Central memory CD4-positive, alpha-beta T cell (primary cell): Measurements from ENCODE around the gene RRP12.
A peak's percentile ranks its signal among the peaks of the same experiment; 100 is the strongest.
"Not testable (repeated sequence)": the region's sequence is repeated elsewhere in the genome, so short reads cannot be mapped to it uniquely, and the experiment has no call there.

Source experiments
- DNase-seq: peaks from one replicate; pipeline ENCODE4 v3.0.0; 2022

Gene RRP12

DNA sequence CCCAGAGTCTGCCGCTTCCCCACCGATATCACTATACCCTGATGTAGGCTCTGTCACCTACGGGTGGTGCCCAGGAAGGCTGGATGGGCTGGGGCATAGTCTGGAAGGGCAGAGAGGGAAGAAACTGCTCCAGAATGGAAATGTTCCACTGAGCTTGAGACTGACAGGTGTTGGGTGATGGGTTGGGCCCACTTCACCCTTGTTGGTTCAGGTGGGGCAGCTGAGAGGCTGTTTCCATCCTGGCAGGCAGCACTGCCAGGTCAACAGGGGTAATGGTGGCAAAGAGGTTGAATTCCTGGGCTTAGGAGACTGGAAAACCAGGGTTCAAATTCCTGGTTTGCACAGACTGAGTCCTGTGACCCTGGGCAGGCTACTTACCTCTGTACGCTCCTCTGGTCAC, 38.1 kb downstream of the RRP12 start:
- DNase-seq, result no peak

- no peak for DNase-seq
Observed at GRCh38 chr10:97362310-97363033, 38.7 kb downstream of the RRP12 start.

DNA sequence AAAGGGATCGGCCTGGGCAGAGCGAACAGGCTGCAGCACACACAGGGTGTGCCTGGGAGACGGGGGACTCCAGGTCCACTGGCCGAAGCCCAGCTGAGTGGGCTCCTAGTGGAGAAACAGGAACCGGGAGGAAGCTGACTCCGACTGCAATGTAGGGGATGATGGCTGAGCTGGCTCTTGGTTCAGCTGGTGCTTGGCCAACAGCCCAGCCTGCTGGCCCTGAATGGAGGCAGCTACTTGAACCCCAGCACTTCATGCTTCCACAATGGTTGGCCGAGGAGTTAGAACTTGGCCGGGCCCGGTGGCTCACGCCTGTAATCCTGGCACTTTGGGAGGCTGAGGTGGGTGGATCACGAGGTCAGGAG, 39.6 kb downstream of the RRP12 start:
- no peak for DNase-seq

DNA sequence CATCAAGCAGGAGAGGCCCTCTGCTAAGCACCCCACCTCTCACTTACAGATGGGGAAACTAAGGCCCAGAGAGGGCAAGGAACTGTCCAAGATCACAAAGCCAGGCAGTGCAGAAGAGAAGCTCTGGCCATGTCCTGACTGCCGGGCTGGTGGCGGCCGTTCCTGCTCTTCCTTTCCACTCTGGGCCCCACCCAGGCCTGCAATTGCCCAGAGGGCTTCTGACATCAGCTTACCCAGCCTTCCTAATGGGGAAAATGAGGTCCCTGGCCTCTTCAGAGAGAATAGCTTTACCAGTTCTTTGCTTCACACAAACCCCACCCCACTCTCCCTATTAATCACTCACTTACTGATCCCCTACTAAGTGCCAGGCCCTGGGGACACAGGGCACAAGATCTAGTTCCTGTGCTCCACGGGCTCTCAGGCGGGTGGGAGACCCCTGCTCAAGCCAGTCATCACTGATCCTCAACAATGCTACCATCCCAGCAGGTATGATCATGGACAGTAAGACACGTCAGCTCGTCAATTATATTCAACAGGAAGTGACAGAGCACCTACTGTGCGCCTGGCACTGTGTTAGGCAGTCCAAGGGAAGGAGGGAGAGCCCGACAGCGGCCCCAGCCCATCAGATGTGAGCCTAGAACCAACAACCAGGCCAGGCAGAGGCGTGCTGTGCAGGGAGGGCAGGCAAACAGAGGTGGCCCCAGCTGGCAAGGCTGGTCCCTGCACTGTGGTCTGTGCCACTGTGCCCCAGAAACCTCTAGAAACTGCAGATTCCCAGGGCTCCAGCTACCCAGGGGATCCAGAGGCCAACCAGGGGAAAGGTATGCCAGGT, 40.2 kb downstream of the RRP12 start:
- no peak for DNase-seq

GRCh38 chr10:97358781-97359180, 42.4 kb downstream of the RRP12 start:
- no peak for DNase-seq

GRCh38 chr10:97358349-97358748, 42.8 kb downstream of the RRP12 start:
- no peak for DNase-seq

- no peak for DNase-seq
Observed at GRCh38 chr10:97356918-97357317, 44.2 kb downstream of the RRP12 start.

- DNase-seq, result no peak
Observed at GRCh38 chr10:97356318-97356914, 44.7 kb downstream of the RRP12 start.

DNA sequence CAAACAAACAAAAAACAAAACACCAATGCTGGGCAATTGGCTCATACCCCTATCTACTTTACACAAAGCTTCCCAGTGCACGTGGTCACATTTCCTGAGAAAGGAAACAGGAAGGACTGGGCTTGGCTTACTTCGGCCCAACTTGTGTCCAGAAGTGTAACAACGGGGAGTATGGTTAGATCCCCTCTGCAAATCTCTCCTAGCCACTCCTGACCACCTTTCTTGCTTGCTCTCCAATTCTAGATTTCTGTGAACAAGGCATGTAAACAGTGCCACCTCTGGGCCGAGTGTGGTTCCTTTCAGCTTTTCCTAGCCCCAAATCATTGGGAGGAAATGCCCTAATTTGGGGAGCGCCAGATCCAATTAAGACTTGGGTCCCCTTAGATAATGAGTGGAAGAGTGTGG, 45.6 kb downstream of the RRP12 start:
- DNase-seq, result peak; percentile 14

DNA sequence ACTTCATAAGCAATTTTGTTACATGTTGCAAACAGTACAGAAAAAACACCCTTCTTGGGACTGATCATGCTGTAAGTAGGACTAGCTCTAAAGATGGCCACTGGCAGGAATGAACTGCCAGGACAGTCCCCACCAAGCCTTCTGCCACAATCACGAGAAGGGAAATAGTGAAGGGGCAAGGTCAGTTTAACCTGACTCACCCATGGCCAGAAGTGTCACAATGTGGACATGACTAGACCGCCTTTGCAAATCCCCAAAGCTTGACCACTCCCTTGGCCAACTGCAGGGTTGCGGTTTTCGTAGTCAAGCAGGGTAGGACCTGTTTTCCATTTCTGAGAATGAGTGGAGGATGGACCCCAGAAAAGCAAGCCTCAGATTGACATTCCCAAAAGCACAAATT, 47.2 kb downstream of the RRP12 start:
- DNase-seq, result no peak

GRCh38 chr10:97349752-97350513, 51.2 kb downstream of the RRP12 start:
- DNase-seq, result no peak

GRCh38 chr10:97347317-97347716, 53.8 kb downstream of the RRP12 start:
- no peak for DNase-seq

DNA sequence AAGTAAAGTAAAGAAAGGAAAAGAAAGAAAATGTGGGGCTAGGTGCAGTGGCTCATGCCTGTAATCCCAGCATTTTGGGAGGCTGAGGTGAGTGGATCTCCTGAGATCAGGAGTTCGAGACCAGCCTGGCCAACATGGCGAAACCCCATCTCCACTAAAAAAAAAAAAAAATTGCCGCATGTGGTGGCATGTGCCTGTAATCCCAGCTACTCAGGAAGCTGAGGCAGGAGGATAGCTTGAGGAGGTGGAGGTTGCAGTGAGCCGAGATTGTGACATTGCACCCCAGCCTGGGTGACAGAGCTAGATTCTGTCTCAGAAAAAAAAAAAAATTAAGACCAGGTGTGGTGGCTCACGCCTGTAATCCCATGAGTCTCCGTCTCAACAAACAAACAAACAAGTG, 57.5 kb downstream of the RRP12 start:
- not testable (repeated sequence) for DNase-seq

GRCh38 chr10:97341416-97341815, 59.7 kb downstream of the RRP12 start:
- no peak for DNase-seq

- DNase-seq, result no peak
Observed at GRCh38 chr10:97338041-97338440, 63.1 kb downstream of the RRP12 start.

GRCh38 chr10:97336942-97337831, 64.0 kb downstream of the RRP12 start:
- DNase-seq, result no peak

GRCh38 chr10:97336446-97336845, 64.7 kb downstream of the RRP12 start:
- no peak for DNase-seq

GRCh38 chr10:97336006-97336405, 65.1 kb downstream of the RRP12 start:
- DNase-seq, result no peak

GRCh38 chr10:97335188-97335619, 65.9 kb downstream of the RRP12 start:
- DNase-seq, result no peak

- DNase-seq, result peak; percentile 90
Observed at GRCh38 chr10:97334370-97335175, 66.6 kb downstream of the RRP12 start, which contains the start of gene FRAT2. Gene FRAT2, minus strand, starts transcription at chr10:97334729. Its CDS starts 157 bp downstream, at chr10:97334572.
